Measurements from ENCODE around the gene GNA14. TPM values are rescaled to one million over a fixed set of nuclear protein-coding genes. Genes with fewer than 3 reads are reported as not detected.
A peak's percentile ranks its signal among the peaks of the same experiment; 100 is the strongest.

GNA14 gene
- total RNA-seq, 1 experiment from 2014 or later, result 0.37 TPM

DNA sequence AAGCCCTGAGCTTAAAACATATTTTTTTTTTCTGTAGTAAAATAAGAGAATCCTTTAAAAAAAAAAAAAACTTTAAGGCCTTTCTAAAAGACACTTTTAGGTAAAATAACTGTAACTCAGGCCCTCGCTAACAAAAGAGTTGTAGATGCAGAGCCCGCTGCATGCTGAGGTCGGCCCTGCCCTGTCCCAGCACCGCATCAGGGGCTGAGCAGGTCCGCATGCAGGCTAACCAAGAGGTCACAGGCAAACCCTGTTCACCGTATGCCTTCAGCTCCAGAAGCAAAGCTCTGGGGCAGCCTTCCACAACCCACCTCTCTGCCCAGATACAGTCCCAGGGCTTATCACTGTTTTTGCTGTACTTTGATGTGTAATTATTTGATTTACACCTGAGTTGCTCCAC, 216.1 kb downstream of the GNA14 start:
- H2BK5ac ChIP-seq (ENCODE audit: insufficient read length, low read length), result no peak overlapping the region
- no peak for DNase-seq
- H2BK20ac ChIP-seq (ENCODE audit: low read depth, low read length, poor library complexity, severe bottlenecking), result no peak overlapping the region
- no peak overlapping the region for H2AK5ac ChIP-seq (ENCODE audit: insufficient read length, low read length)
- H3K4me1 ChIP-seq (ENCODE audit: insufficient read depth, low read length), result no peaks in the 10 kb centered on the region; the same call in 1 of the 2 replicates
- no peak overlapping the region for H4K91ac ChIP-seq (ENCODE audit: insufficient read length, low read depth, low read length)
- H3K9me3 Mint-ChIP-seq, result no peaks in the 10 kb centered on the region
- no peaks in the 10 kb centered on the region for H3K9me3 ChIP-seq (ENCODE audit: control insufficient read depth, low read depth, low read length)
- no peak overlapping the region for H2BK120ac ChIP-seq (ENCODE audit: low read depth, low read length, poor library complexity, severe bottlenecking)
- no peak overlapping the region for H2AFZ ChIP-seq (ENCODE audit: low read length)
- no peak overlapping the region for H4K5ac ChIP-seq (ENCODE audit: insufficient read length, low read depth, low read length)
- no peak overlapping the region for H3K14ac ChIP-seq (ENCODE audit: insufficient read depth, low read length)
- 0 out of 7 replicates have a peak overlapping the region, but pooled peaks of 1 of the 3 experiments have one; percentile 28 for H3K27ac Mint-ChIP-seq
- TF ChIP-seq, protein P1, sequence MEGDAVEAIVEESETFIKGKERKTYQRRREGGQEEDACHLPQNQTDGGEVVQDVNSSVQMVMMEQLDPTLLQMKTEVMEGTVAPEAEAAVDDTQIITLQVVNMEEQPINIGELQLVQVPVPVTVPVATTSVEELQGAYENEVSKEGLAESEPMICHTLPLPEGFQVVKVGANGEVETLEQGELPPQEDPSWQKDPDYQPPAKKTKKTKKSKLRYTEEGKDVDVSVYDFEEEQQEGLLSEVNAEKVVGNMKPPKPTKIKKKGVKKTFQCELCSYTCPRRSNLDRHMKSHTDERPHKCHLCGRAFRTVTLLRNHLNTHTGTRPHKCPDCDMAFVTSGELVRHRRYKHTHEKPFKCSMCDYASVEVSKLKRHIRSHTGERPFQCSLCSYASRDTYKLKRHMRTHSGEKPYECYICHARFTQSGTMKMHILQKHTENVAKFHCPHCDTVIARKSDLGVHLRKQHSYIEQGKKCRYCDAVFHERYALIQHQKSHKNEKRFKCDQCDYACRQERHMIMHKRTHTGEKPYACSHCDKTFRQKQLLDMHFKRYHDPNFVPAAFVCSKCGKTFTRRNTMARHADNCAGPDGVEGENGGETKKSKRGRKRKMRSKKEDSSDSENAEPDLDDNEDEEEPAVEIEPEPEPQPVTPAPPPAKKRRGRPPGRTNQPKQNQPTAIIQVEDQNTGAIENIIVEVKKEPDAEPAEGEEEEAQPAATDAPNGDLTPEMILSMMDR (conservative IDR thresholded peaks at IDR 0.05), result no peak
- H3K27me3 ChIP-seq (ENCODE audit: insufficient read depth, low read length), result no peaks in the 10 kb centered on the region
- H3K23ac ChIP-seq (ENCODE audit: insufficient read length, low read depth, low read length), result no peak overlapping the region
- peaks cover 3 to 9% of the 10 kb centered on the region in 2 experiments for H3K4me1 Mint-ChIP-seq
- no peak overlapping the region for H3T11ph ChIP-seq (ENCODE audit: low read length)
- H2BK12ac ChIP-seq (ENCODE audit: insufficient read length, low read depth, low read length), result no peak overlapping the region
- H3K27me3 Mint-ChIP-seq (ENCODE audit: low read depth), result peaks cover 5% of the 10 kb centered on the region
- no peaks in the 10 kb centered on the region for H3K79me1 ChIP-seq (ENCODE audit: insufficient read depth, low read depth, low read length, poor library complexity, severe bottlenecking)
- H3K9ac ChIP-seq (ENCODE audit: extremely low read depth, insufficient read length, low read length), result no peak overlapping the region
- no peak overlapping the region for H2BK15ac ChIP-seq (ENCODE audit: low read depth, low read length)
- no peak overlapping the region for H3K4me3 Mint-ChIP-seq
- no peak overlapping the region for H3K4ac ChIP-seq (ENCODE audit: low read depth, low read length)
- H3K56ac ChIP-seq (ENCODE audit: insufficient read length, low read depth, low read length), result no peak overlapping the region
- WGBS (ENCODE audit: extremely low coverage, insufficient read length, low lambda C conversion rate), result no CpG with 5 or more reads among the region's 6 CpGs
- H4K20me1 ChIP-seq (ENCODE audit: control insufficient read depth, insufficient read depth, insufficient read length), result no peaks in the 10 kb centered on the region
- H3K18ac ChIP-seq (ENCODE audit: insufficient read length, low read depth, low read length), result no peak overlapping the region
- no peaks in the 10 kb centered on the region for H3K79me2 ChIP-seq (ENCODE audit: insufficient read depth, low read length)
- H3K4me2 ChIP-seq (ENCODE audit: insufficient read depth, insufficient read length, low read length), result no peak overlapping the region
- no peaks in the 10 kb centered on the region for H3K23me2 ChIP-seq (ENCODE audit: insufficient read length, low read depth, low read length, poor library complexity, severe bottlenecking)
- no peaks in the 10 kb centered on the region for H3K36me3 Mint-ChIP-seq (ENCODE audit: insufficient read depth in 1 of 3, low read depth in 3 of 3)
- H4K8ac ChIP-seq (replicated peaks; ENCODE audit: insufficient read length, low read depth, low read length), result no peak overlapping the region
- H3K27ac ChIP-seq (ENCODE audit: insufficient read length, low read depth, low read length), result no peak overlapping the region
